Right lobe of liver (tissue), 6 donors: ENCODE data around the gene CFAP43. TPM values are rescaled to one million over a fixed set of nuclear protein-coding genes. Genes with fewer than 3 reads are reported as not detected.

Source experiments
- ATAC-seq, 4 donors: fragments of 200-7000 bp; cut with Tn5 transposase; one replicate each; pipeline ENCODE4 v1.9.1; 2020; ENCODE audit warnings: mild to moderate bottlenecking in 4 of 4, moderate library complexity in 4 of 4
- DNase-seq, 3 donors: peaks; one replicate each; pipeline ENCODE4 v3.0.0-alpha.2; 2020
- H3K27ac ChIP-seq, 3 donors: fragments of 200-600 bp; one replicate each; pipeline ENCODE4 v1.8.0; 2022
- H3K27me3 ChIP-seq, 2 donors: fragments of 200-600 bp; one replicate each; pipeline ENCODE4 v1.8.0; 2022
- H3K36me3 ChIP-seq, 4 donors: fragments of 200-600 bp; sonication (generic) in 1 of 4; one replicate each; pipeline versions ENCODE4 v1.5.1 to v1.8.0; 2017 to 2022; ENCODE audit warnings: control low read depth in 1 of 4
- H3K4me1 ChIP-seq, 4 donors: fragments of 200-600 bp; sonication (generic) in 1 of 4; one replicate each; pipeline versions ENCODE4 v1.5.1 to v1.8.0; 2017 to 2022; ENCODE audit warnings: control low read depth in 1 of 4
- H3K4me3 ChIP-seq, 3 donors: fragments of 200-600 bp; one replicate each; pipeline ENCODE4 v1.8.0; 2022
- H3K9me3 ChIP-seq, 4 donors: fragments of 200-600 bp; sonication (generic) in 1 of 4; one replicate each; pipeline versions ENCODE4 v1.5.1 to v1.8.0; 2017 to 2022; ENCODE audit warnings: control low read depth in 1 of 4
- POLR2A ChIP-seq: fragments of 450-650 bp; IDR thresholded peaks from one replicate; pipeline ENCODE4 v1.6.1; 2017; ENCODE audit warnings: antibody characterized with exemption, mild to moderate bottlenecking
- WGBS: methylation state at CpG from one replicate; pipeline ENCODE4 v1.1.6; 2018; ENCODE audit warnings: low coverage, low lambda C conversion rate; ENCODE audit not compliant: insufficient coverage; ENCODE audit errors: missing lambda C conversion rate; 5-methylcytosine and 5-hydroxymethylcytosine counted together
- intact Hi-C, 2 donors: fragments of 100-400 bp; cut with DNase I; formaldehyde crosslinking; loops; one replicate each; pipeline versions ENCODE4 v1.11.2 to v1.14.1; 2022
- total RNA-seq, 6 experiments: library from RNA; depleted of rRNA in 2 of 6; stranded (reverse); fragments of >200 nt in 2 of 6; fragmentation: NEBNext Ultra II Directional in 3 of 6; extraction: Animal tissue kit (Norgen Biotek cat#: 25700) in 3 of 6; gene quantifications; one replicate each; pipeline versions ENCODE4 v1.1.0 to v1.2.4, GENCODE V29; 2016 to 2023
- TF ChIP-seq, protein P1 (sequence below), 4 donors: fragments of 200-600 bp in 3 of 4; fragments of 450-650 bp in 1 of 4; IDR thresholded peaks; one replicate each; pipeline versions ENCODE4 v1.5.1 to v1.8.0; 2016 to 2022; ENCODE audit warnings: antibody characterized with exemption in 4 of 4, mild to moderate bottlenecking in 2 of 4
- donor health status: DM: no; HTN: yes; CAD: no.
- donor health status: DM: no; HTN: no; CAD: no.
- donor health status: DM: no; HTN: no; CAD: no.
- donor health status: DM: no; HTN: yes; CAD: no.
- donor health status: DM: no; HTN: yes; CAD: no.

The CFAP43 gene
- total RNA-seq, 6 experiments from 2014 or later: 0.11 to 0.34 (median 0.20) TPM; not detected in 1

DNA sequence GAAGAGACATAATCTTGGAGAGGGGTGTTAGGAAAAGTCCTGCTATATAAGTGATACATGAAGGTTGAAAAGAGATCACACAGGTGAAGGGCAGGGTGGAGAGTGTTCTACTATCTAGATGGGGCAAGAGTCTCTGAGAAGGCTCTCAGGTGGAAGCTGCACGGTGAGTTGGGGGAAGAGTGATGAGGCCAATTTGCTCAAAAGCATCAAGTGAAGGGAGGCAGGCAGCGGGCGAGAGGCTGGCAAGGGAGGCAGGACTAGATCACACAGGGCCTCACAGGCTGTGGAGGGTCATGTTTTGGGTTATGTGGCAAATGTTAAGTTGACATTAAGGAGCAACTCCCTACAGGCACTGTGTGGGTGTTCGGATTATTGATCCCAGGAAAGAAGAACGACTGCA is 143.9 kb downstream of the CFAP43 start:
- Histone ChIP-seq H3K36me3 (no peaks in the 10 kb centered on the region), H3K27me3 (no peaks in the 10 kb centered on the region), H3K27ac (no peak overlapping the region), H3K4me1 (no peaks in the 10 kb centered on the region), H3K4me3 (no peak overlapping the region), H3K9me3 (no peaks in the 10 kb centered on the region)
- WGBS: 83% methylated on average over 4 of the region's 5 CpGs
- TF ChIP-seq POLR2A: no peak
- TF ChIP-seq, protein P1, sequence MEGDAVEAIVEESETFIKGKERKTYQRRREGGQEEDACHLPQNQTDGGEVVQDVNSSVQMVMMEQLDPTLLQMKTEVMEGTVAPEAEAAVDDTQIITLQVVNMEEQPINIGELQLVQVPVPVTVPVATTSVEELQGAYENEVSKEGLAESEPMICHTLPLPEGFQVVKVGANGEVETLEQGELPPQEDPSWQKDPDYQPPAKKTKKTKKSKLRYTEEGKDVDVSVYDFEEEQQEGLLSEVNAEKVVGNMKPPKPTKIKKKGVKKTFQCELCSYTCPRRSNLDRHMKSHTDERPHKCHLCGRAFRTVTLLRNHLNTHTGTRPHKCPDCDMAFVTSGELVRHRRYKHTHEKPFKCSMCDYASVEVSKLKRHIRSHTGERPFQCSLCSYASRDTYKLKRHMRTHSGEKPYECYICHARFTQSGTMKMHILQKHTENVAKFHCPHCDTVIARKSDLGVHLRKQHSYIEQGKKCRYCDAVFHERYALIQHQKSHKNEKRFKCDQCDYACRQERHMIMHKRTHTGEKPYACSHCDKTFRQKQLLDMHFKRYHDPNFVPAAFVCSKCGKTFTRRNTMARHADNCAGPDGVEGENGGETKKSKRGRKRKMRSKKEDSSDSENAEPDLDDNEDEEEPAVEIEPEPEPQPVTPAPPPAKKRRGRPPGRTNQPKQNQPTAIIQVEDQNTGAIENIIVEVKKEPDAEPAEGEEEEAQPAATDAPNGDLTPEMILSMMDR (IDR thresholded peaks at IDR 0.05): no peak
- intact Hi-C loops: no loop called here
- DNase-seq (no peak), ATAC-seq (no peak)

DNA sequence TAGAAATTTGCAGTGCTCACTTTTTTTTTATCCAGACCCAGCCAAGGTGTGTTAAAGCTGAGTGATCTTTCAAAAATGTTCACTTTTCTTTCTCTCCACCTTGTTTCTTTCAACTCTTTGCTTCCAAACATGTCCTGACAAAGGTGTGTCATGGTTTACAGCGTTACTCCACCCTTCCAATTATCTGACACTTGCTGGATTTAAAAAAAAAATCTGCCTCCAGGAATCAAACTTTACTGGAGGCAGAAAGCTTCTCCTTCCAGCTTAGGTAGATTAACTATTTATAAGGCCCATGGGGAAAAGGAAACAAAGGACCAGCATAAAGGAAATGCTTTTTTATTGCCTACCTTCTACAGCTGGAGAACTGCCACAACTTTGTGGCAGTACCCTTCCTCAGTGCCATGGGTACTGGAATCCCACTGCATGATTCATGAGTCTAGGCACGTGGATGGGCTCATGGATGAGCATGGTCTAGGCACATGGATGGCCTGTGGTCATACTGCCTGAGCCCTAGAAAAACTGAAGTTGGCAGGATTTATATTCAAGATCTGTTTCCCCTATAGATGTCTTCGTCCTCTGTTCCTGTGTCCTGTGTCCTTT is 146.3 kb downstream of the CFAP43 start, which contains the start of gene COL17A1:
COL17A1 (minus strand) TSS at position 80 of the 600 bp plus-strand sequence. CDS start 5,207 bp downstream, outside the sequence.
- intact Hi-C loops: no loop called here
- TF ChIP-seq, protein P1 (IDR thresholded peaks at IDR 0.05): no peak
- TF ChIP-seq POLR2A: no peak
- DNase-seq: no peak
- no peak within 1 kb of the TSS for H3K4me3 ChIP-seq
- 38% methylated on average over 2 of the region's 3 CpGs for WGBS
- no peaks in the 10 kb centered on the region for H3K27me3 ChIP-seq
- H3K9me3 ChIP-seq: no peaks in the 10 kb centered on the region
- ATAC-seq: no peak
- H3K36me3 ChIP-seq: no peaks in the 10 kb centered on the region
- H3K4me1 ChIP-seq: no peaks in the 10 kb centered on the region
- H3K27ac ChIP-seq: no peak within 1 kb of the TSS

DNA sequence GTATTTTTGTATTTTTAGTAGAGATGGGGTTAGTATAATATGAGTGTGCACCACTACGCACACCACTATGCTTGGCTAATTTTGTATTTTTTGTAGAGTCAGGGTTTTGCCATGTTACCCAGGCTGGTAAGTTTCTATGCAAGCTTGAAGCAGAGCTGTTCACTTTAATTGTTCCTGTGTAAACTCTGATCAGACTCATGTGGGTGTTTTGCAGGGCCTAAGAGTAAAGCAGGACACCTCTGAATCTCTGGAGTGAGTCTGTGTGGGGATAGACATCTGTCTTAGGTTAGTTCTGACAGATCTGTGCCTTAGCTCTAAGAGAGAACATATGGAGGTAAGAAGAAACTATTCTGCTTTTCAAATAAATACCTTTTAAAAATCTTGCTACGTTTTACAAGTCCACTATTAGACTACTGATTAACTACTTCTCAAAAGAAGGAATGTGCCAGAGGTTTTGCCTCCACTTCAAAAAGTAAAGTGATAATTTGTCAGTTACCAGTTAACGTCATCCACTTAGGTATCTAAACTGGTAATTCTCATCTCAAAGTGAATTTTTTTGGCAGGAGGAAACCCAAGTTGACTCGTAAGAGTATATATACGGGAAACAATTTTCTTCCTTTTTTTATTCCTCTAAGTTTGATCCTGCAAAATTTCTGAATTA is 147.6 kb downstream of the CFAP43 start:
- 78% methylated on average over 5 of the region's 5 CpGs for WGBS
- no peaks in the 10 kb centered on the region for H3K4me1 ChIP-seq
- intact Hi-C loops: no loop called here
- H3K27me3 ChIP-seq: no peaks in the 10 kb centered on the region
- no peak for TF ChIP-seq POLR2A
- TF ChIP-seq, protein P1 (IDR thresholded peaks at IDR 0.05): no peak
- no peaks in the 10 kb centered on the region for H3K9me3 ChIP-seq
- H3K27ac ChIP-seq: no peak overlapping the region
- ATAC-seq (no peak), DNase-seq (no peak)
- no peak overlapping the region for H3K4me3 ChIP-seq
- no peaks in the 10 kb centered on the region for H3K36me3 ChIP-seq

DNA sequence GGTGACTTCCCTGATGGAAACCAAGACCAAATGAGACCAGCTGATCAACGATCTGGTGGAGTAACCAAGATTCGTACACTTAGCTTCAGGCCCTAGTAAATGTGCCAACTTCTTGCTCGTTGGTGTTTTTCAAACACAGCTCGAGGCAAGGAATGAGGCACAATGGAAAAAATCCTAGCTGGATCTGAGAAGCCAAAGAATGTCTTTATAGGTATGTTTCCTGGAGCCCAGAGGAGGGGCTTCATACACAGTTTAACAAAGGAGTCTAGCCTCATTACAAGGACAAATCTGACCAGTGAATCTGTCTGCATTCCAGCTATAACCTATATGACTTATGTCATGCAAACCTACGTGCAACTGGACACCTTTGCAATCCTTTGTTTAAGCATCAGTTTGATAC is 150.2 kb downstream of the CFAP43 start:
- intact Hi-C loops: no loop called here
- ATAC-seq: no peak
- Histone ChIP-seq H3K4me3 (no peak overlapping the region), H3K27ac (no peak overlapping the region), H3K27me3 (no peaks in the 10 kb centered on the region), H3K36me3 (no peaks in the 10 kb centered on the region), H3K9me3 (no peaks in the 10 kb centered on the region), H3K4me1 (no peaks in the 10 kb centered on the region)
- WGBS: 75% methylated on average over 5 of the region's 5 CpGs
- DNase-seq: no peak
- TF ChIP-seq POLR2A: no peak
- TF ChIP-seq, protein P1 (IDR thresholded peaks at IDR 0.05): no peak
